CD4-positive, alpha-beta T cell treated with Interleukin-10 for 1 hour (primary cell): ENCODE results near the gene FBXO15.
A peak's percentile ranks its signal among the peaks of the same experiment; 100 is the strongest.

Experiments used
- DNase-seq: peaks from one replicate; pipeline ENCODE4 v3.0.0-alpha.2; 2020

Gene FBXO15

GRCh38 chr18:74147779-74148542 is at the start of gene FBXO15, which contains the start of gene TIMM21:
TSS of gene FBXO15 (minus strand) at chr18:74147834. CDS start at chr18:74147785, 49 bp downstream.
TSS of gene TIMM21 (plus strand) at chr18:74148523. CDS start at chr18:74148809, 286 bp downstream.
- DNase-seq = peak; percentile 96

- peak; percentile 75 for DNase-seq
Observed at GRCh38 chr18:74196220-74197119, 48.8 kb upstream of the FBXO15 start.

- DNase-seq = no peak
Observed at GRCh38 chr18:74194691-74195090, 47.1 kb upstream of the FBXO15 start.

GRCh38 chr18:74191577-74191976 is 43.9 kb upstream of the FBXO15 start:
- DNase-seq = no peak

GRCh38 chr18:74190086-74190485 is 42.5 kb upstream of the FBXO15 start:
- DNase-seq = no peak

- DNase-seq = no peak
Observed at GRCh38 chr18:74186661-74187060, 39.0 kb upstream of the FBXO15 start.

GRCh38 chr18:74185860-74186259 is 38.2 kb upstream of the FBXO15 start:
- no peak for DNase-seq

- DNase-seq = no peak
Observed at GRCh38 chr18:74184875-74185274, 37.2 kb upstream of the FBXO15 start.

- no peak for DNase-seq
Observed at GRCh38 chr18:74183130-74183529, 35.5 kb upstream of the FBXO15 start.

GRCh38 chr18:74182335-74182734 is 34.7 kb upstream of the FBXO15 start:
- DNase-seq = no peak

GRCh38 chr18:74179623-74180199 is 32.1 kb upstream of the FBXO15 start:
- no peak for DNase-seq

GRCh38 chr18:74178884-74179283 is 31.2 kb upstream of the FBXO15 start:
- no peak for DNase-seq

GRCh38 chr18:74175658-74176057 is 28.0 kb upstream of the FBXO15 start:
- no peak for DNase-seq

- no peak for DNase-seq
Observed at GRCh38 chr18:74173434-74173750, 25.8 kb upstream of the FBXO15 start.

- no peak for DNase-seq
Observed at GRCh38 chr18:74172697-74173433, 25.2 kb upstream of the FBXO15 start.

- DNase-seq = no peak
Observed at GRCh38 chr18:74171910-74172606, 24.4 kb upstream of the FBXO15 start.

GRCh38 chr18:74166386-74166785 is 18.8 kb upstream of the FBXO15 start:
- no peak for DNase-seq

- no peak for DNase-seq
Observed at GRCh38 chr18:74163019-74163660, 15.5 kb upstream of the FBXO15 start.

- no peak for DNase-seq
Observed at GRCh38 chr18:74155276-74155675, 7.6 kb upstream of the FBXO15 start.

- no peak for DNase-seq
Observed at GRCh38 chr18:74154716-74155115, 7.1 kb upstream of the FBXO15 start.

- DNase-seq = no peak
Observed at GRCh38 chr18:74153793-74154192, 6.2 kb upstream of the FBXO15 start.

GRCh38 chr18:74153377-74153776 is 5.7 kb upstream of the FBXO15 start:
- no peak for DNase-seq
